SU-DHL-6 (cell line): ENCODE results near the gene TOX2.

Experiments used
- CTCF ChIP-seq: fragments of 200-600 bp; sonication (generic); IDR thresholded peaks from one replicate; pipeline ENCODE4 v1.5.1; 2017; ENCODE audit warnings: antibody characterized with exemption, mild to moderate bottlenecking, low read length, moderate library complexity; ENCODE audit not compliant: insufficient read depth, poor library complexity, severe bottlenecking
- EZH2phosphoT487 ChIP-seq: fragments of 200-600 bp; sonication (generic), shearing (Covaris generic); conservative IDR thresholded peaks from 2 replicates; pipeline ENCODE4 v1.6.1; 2018; ENCODE audit warnings: mild to moderate bottlenecking, antibody characterized with exemption, low read length, moderate library complexity, mixed read lengths

DNA sequence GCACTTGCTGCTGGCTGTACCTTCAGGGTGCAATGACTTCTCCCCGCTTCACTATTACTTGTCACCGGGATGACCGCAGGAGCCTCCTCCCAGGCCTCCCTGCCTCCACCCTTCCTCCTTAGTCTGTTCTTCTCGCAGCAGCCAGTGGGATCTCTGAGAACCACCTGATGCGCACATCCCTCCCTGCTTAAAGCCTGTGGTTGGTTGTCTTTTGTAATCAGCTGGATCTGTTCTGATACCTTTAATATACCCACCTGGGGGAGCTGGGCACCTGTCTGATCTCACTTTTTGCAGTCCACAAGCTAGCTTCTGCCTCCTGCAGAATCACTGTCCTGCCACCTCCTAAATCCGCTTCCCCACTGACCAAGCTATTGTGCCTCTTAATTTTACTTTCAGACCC lies 34.6 kb downstream of the TOX2 start:
- no peak for TF ChIP-seq CTCF
- no peak for TF ChIP-seq EZH2phosphoT487
